H1 (cell line): ENCODE results near the gene POU6F2.

Experiments used
- CTCF ChIP-seq, 3 experiments: IDR thresholded peaks; 1 replicate in 2 of 3; 2 replicates in 1 of 3; pipeline versions ENCODE4 v1.5.1 to v1.6.1; 2011; ENCODE audit warnings: low read length in 3 of 3, mild to moderate bottlenecking in 3 of 3, inconsistent platforms in 2 of 3, low read depth in 1 of 3, moderate library complexity in 1 of 3; ENCODE audit not compliant: insufficient read depth in 1 of 3; ENCODE audit errors: control extremely low read depth in 1 of 3
- GABPA ChIP-seq: IDR thresholded peaks from 2 replicates; pipeline ENCODE4 v1.6.1; 2011; ENCODE audit warnings: mild to moderate bottlenecking, low read length, moderate library complexity, borderline replicate concordance; ENCODE audit not compliant: insufficient read depth

- TF ChIP-seq CTCF (IDR thresholded peaks at IDR 0.05; ENCODE audit: control extremely low read depth in 1 of 3, insufficient read depth in 1 of 3, low read depth in 1 of 3, low read length in 3 of 3) (no peak), GABPA (no peak)
These were observed 358.7 kb downstream of the POU6F2 start for GRCh38 chr7:39336442-39336841.
